Measurements from ENCODE around the gene C16orf87.

- no peak for TF ChIP-seq POLR2A (IDR thresholded peaks at IDR 0.05)
- TF ChIP-seq CTCF (IDR thresholded peaks at IDR 0.05): no peak
Observed at GRCh38 chr16:46866286-46866685, 35.3 kb upstream of the C16orf87 start.
